Upper lobe of left lung (tissue), 6 donors: ENCODE results near the gene SIL1. TPM values are rescaled to one million over a fixed set of nuclear protein-coding genes. Genes with fewer than 3 reads are reported as not detected.
A peak's percentile ranks its signal among the peaks of the same experiment; 100 is the strongest.

Experiments used
- ATAC-seq, 2 donors: fragments of 200-7000 bp; cut with Tn5 transposase; one replicate each; pipeline ENCODE4 v1.9.1; 2022; ENCODE audit warnings: mild to moderate bottlenecking in 2 of 2, moderate library complexity in 2 of 2; ENCODE audit not compliant: low FRiP score in 2 of 2
- DNase-seq, 2 donors: peaks; one replicate each; pipeline ENCODE4 v3.0.0-alpha.2; 2019 to 2020
- H3K27ac ChIP-seq, 4 donors: fragments of 200-600 bp; sonication (generic); one replicate each; pipeline ENCODE4 v1.5.1; 2016 to 2019
- H3K27me3 ChIP-seq, 4 donors: fragments of 200-600 bp; sonication (generic); one replicate each; pipeline ENCODE4 v1.5.1; 2017 to 2019
- H3K36me3 ChIP-seq, 4 donors: fragments of 200-600 bp; sonication (generic); one replicate each; pipeline ENCODE4 v1.5.1; 2016 to 2019
- H3K4me1 ChIP-seq, 4 donors: fragments of 200-600 bp; sonication (generic); one replicate each; pipeline ENCODE4 v1.5.1; 2018 to 2019
- H3K4me3 ChIP-seq, 4 donors: fragments of 200-600 bp; sonication (generic); one replicate each; pipeline ENCODE4 v1.5.1; 2017 to 2019; ENCODE audit warnings: mild to moderate bottlenecking in 2 of 4, moderate library complexity in 1 of 4
- H3K9me3 ChIP-seq, 4 donors: fragments of 200-600 bp; sonication (generic); one replicate each; pipeline ENCODE4 v1.5.1; 2018 to 2019
- EP300 ChIP-seq, 4 donors: sonication (generic); formaldehyde crosslinking; IDR thresholded peaks; one replicate each; pipeline ENCODE4 v1.5.1; 2017; ENCODE audit warnings: antibody characterized with exemption in 4 of 4, control low read depth in 2 of 4
- POLR2A ChIP-seq, 4 donors: fragments of 450-650 bp; IDR thresholded peaks; one replicate each; pipeline ENCODE4 v1.5.1; 2016 to 2017; ENCODE audit warnings: antibody characterized with exemption in 4 of 4, mild to moderate bottlenecking in 2 of 4
- POLR2AphosphoS5 ChIP-seq, 2 donors: sonication (generic); formaldehyde crosslinking; IDR thresholded peaks; one replicate each; pipeline ENCODE4 v1.5.1; 2017; ENCODE audit warnings: antibody characterized with exemption in 2 of 2
- WGBS, 2 donors: methylation state at CpG; one replicate each; pipeline ENCODE4 v1.1.5; 2017 to 2018; 5-methylcytosine and 5-hydroxymethylcytosine counted together
- total RNA-seq, 6 donors: library from RNA; depleted of rRNA in 4 of 6; stranded (reverse); fragments of >200 nt in 4 of 6; gene quantifications; one replicate each; pipeline versions ENCODE4 v1.1.0 to v1.2.1, GENCODE V29; 2016 to 2021
- TF ChIP-seq, protein P1 (sequence below), 6 experiments: fragments of 450-650 bp in 4 of 6; fragments of 200-600 bp in 2 of 6; sonication (generic) in 2 of 6; IDR thresholded peaks; one replicate each; pipeline ENCODE4 v1.5.1; 2016 to 2019; ENCODE audit warnings: antibody characterized with exemption in 6 of 6
- donor health status: DM: no; HTN: no; CAD: no; lungs with moderate emphysema.
- donor health status: DM: no; HTN: yes; CAD: no; lungs with severe emphysema.

The SIL1 gene
- total RNA-seq, 6 donors from 2014 or later = 30.2 to 83.8 (median 51.2) TPM

DNA sequence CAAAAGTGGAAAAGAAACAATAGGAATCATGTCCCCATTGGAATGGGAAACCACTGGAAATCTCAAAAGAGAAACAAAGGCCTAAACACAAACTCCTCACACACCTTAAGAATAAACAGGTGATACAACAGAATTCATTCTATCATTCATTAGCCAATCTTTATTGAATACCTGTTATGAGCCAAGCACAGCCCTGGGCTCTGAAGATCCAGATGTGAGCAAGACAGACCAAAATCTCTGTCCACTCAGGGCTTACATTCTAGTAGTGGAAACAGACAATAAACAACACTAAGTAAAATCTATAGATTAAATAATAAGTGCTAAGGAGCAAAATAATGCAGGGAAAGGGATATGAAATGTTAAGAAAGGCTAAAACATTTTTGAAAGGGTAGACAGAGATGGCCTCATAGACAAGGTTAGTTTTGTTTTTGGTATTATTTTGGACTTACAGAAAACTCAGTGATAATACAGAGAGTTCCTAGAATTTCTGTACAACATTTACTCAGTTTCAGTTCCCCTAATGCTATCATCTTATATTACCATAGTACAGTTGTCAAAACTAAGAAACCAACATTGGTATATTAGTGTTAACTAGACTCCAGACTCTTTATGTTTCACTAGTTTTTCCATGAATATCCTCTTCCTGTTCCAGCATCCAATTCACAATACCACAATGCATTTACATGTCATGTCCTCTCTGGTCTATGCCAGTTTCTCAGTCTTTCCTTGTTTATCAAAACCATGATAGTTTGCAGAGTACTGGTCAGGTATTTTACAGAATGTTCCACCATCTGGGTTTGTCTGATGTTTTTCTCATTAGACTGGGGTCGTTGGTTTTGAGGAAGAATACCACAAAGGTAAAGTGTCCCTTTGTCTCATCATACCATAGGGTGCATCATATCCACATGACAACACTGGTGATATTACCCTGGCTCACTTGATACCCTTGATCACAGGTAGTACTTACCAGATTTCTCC lies 103.7 kb downstream of the SIL1 start:
- no peak for DNase-seq
- Histone ChIP-seq H3K4me3 (no peak overlapping the region), H3K27ac (no peak overlapping the region), H3K27me3 (no peaks in the 10 kb centered on the region), H3K4me1 (no peaks in the 10 kb centered on the region), H3K36me3 (no peaks in the 10 kb centered on the region), H3K9me3 (no peaks in the 10 kb centered on the region)
- ATAC-seq = no peak
- WGBS, 2 donors = 52 to 59% methylated on average over 1 of the region's 1 CpG
- no peak for TF ChIP-seq EP300 (IDR thresholded peaks at IDR 0.05)
- TF ChIP-seq POLR2A (IDR thresholded peaks at IDR 0.05) = no peak
- TF ChIP-seq, protein P1, sequence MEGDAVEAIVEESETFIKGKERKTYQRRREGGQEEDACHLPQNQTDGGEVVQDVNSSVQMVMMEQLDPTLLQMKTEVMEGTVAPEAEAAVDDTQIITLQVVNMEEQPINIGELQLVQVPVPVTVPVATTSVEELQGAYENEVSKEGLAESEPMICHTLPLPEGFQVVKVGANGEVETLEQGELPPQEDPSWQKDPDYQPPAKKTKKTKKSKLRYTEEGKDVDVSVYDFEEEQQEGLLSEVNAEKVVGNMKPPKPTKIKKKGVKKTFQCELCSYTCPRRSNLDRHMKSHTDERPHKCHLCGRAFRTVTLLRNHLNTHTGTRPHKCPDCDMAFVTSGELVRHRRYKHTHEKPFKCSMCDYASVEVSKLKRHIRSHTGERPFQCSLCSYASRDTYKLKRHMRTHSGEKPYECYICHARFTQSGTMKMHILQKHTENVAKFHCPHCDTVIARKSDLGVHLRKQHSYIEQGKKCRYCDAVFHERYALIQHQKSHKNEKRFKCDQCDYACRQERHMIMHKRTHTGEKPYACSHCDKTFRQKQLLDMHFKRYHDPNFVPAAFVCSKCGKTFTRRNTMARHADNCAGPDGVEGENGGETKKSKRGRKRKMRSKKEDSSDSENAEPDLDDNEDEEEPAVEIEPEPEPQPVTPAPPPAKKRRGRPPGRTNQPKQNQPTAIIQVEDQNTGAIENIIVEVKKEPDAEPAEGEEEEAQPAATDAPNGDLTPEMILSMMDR (IDR thresholded peaks at IDR 0.05) = no peak
- TF ChIP-seq POLR2AphosphoS5 (IDR thresholded peaks at IDR 0.05) = no peak

DNA sequence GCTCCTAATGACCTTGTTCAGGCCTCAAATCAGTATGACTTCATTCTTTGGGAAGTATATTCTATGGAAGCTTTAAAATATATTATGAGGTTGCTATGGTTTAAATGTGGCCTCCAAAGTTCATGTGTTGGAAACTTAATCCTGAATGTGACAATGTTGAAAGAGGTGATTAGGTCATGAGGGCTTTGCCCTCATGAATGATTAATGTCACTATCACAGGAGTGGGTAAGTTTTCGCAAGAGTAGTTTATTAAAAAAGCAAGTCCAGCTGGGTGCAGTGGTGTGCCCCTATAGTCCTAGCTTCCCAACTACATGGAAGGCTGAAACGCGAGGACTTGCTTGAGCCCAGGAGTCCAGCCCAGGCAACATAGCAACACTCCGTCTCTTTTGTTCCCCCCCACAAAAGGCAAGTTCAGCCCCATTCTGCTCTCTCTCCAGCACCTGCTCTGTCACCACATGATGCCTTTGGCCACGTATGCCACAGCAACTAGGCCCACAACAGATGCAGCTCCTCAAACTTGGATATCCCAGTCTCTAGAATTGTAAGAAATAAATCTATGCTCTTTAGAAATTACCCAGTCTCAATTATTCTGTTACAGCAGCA lies 105.3 kb downstream of the SIL1 start:
- DNase-seq (no peak), ATAC-seq (no peak)
- 90 to 93% methylated on average over 5 of the region's 5 CpGs for WGBS, 2 donors
- no peaks in the 10 kb centered on the region for H3K36me3 ChIP-seq
- H3K27ac ChIP-seq = no peak overlapping the region
- no peak overlapping the region for H3K4me3 ChIP-seq
- no peaks in the 10 kb centered on the region for H3K4me1 ChIP-seq
- TF ChIP-seq POLR2A (IDR thresholded peaks at IDR 0.05) (no peak), EP300 (IDR thresholded peaks at IDR 0.05) (no peak), POLR2AphosphoS5 (IDR thresholded peaks at IDR 0.05) (no peak)
- TF ChIP-seq, protein P1 (IDR thresholded peaks at IDR 0.05) = no peak
- no peaks in the 10 kb centered on the region for H3K9me3 ChIP-seq
- no peaks in the 10 kb centered on the region for H3K27me3 ChIP-seq

DNA sequence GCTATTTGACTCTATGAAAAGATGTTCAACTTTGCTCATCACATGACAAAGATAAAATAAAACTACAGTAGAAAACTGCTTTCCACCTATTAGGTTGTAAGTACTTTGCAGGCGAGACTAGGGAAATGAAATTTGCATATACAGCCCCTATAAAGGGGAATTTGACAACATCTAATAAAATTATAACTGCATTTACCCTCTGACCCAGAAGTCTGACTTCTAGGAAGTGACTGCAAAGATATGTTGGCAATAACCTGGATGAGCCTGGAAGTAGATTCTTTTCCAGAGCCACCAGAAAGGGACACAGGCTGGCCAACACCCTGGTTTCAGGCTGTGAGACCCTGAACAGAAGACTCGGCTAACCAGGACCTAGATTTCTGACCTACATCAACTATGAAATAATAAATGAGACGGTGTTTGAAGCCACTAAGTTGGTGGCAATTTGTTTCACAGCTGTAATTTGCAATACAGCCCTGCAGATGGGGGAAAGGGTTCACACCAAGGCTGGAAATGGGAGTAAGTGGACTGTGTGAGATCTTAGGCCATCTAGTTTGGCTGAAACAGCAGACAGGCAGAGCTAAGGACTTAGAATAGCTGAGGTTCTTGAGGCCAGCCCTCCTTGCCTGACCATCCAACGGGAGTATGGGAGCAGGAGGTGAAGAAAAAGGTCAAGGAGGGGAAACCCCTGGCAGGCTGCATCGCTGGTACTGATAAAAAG lies 106.6 kb downstream of the SIL1 start:
- WGBS, 2 donors = 57 to 70% methylated on average over 5 of the region's 5 CpGs

DNA sequence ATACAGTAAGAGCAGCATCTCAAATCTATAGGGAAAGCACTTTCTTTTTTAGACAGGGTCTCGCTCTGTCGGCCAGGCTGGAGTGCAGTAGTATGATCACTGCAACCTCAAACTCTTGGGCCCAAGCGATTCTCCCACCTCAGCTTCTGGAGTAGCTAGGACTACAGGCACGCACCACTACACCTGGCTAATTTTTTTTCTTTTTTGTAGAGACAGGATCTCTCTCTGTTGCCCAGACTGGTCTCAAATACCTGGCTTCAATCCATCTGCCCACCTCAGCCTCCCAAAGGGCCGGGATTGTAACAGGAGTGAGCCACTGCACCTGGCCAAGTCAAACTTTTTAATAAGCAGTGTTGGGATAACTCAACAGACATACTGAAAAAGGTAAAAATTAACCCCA lies 107.6 kb downstream of the SIL1 start:
- H3K4me3 ChIP-seq = no peak overlapping the region
- ATAC-seq = no peak
- WGBS, 2 donors = 93 to 94% methylated on average over 5 of the region's 5 CpGs

More for the DNA sequence above, 106.6 kb downstream of the SIL1 start:
- no peak for ATAC-seq
- Histone ChIP-seq H3K9me3 (no peaks in the 10 kb centered on the region), H3K27me3 (no peaks in the 10 kb centered on the region), H3K36me3 (no peaks in the 10 kb centered on the region), H3K27ac (no peak overlapping the region), H3K4me1 (no peaks in the 10 kb centered on the region), H3K4me3 (no peak overlapping the region)
- DNase-seq = no peak
- TF ChIP-seq, protein P1 (IDR thresholded peaks at IDR 0.05) = peak in 2 of 6 experiments; percentile 15 to 16
- TF ChIP-seq POLR2A (IDR thresholded peaks at IDR 0.05) (no peak), POLR2AphosphoS5 (IDR thresholded peaks at IDR 0.05) (no peak), EP300 (IDR thresholded peaks at IDR 0.05) (no peak)

More for the DNA sequence above, 107.6 kb downstream of the SIL1 start:
- no peak for DNase-seq
- Histone ChIP-seq H3K4me1 (no peaks in the 10 kb centered on the region), H3K27me3 (no peaks in the 10 kb centered on the region), H3K36me3 (no peaks in the 10 kb centered on the region), H3K9me3 (no peaks in the 10 kb centered on the region), H3K27ac (no peak overlapping the region)
- TF ChIP-seq POLR2A (IDR thresholded peaks at IDR 0.05) (no peak), EP300 (IDR thresholded peaks at IDR 0.05) (no peak), POLR2AphosphoS5 (IDR thresholded peaks at IDR 0.05) (no peak)
- TF ChIP-seq, protein P1 (IDR thresholded peaks at IDR 0.05) = no peak
